Smooth muscle cell (in vitro differentiated cells): ENCODE data around the gene MAGOHB. TPM values are rescaled to one million over a fixed set of nuclear protein-coding genes. Genes with fewer than 3 reads are reported as not detected.
A peak's percentile ranks its signal among the peaks of the same experiment; 100 is the strongest.
"Not testable (repeated sequence)": the region's sequence is repeated elsewhere in the genome, so short reads cannot be mapped to it uniquely, and the experiment has no call there.

Experiments
- DNase-seq: peaks from one replicate; lab custom pipeline; 2025; ENCODE audit not compliant: unreplicated experiment; lab: John Stamatoyannopoulos, UW
- H2AFZ ChIP-seq: fragments of 200-600 bp; sonication (generic); 2 replicates; pipeline ENCODE4 v1.6.0; 2016; ENCODE audit warnings: antibody characterized with exemption, low read depth, mild to moderate bottlenecking
- H3F3A ChIP-seq: fragments of 200-600 bp; sonication (generic); 2 replicates; pipeline ENCODE4 v1.6.0; 2017; ENCODE audit warnings: antibody characterized with exemption, low read depth
- H3K27ac ChIP-seq: fragments of 200-600 bp; sonication (generic); 2 replicates; pipeline ENCODE4 v1.5.1; 2016; ENCODE audit warnings: low read depth, mild to moderate bottlenecking
- H3K27me3 ChIP-seq: fragments of 200-600 bp; sonication (generic); 2 replicates; pipeline ENCODE4 v1.6.1; 2016; ENCODE audit warnings: low read depth, mild to moderate bottlenecking
- H3K36me3 ChIP-seq: fragments of 200-600 bp; sonication (generic); 2 replicates; pipeline ENCODE4 v1.5.1; 2016; ENCODE audit warnings: low read depth
- H3K4me1 ChIP-seq: fragments of 200-600 bp; sonication (generic); 2 replicates; pipeline ENCODE4 v1.5.1; 2016; ENCODE audit warnings: low read depth
- H3K4me2 ChIP-seq: fragments of 200-600 bp; sonication (generic); 2 replicates; pipeline ENCODE4 v1.6.0; 2016; ENCODE audit warnings: mild to moderate bottlenecking
- H3K4me3 ChIP-seq: fragments of 200-600 bp; sonication (generic); 2 replicates; pipeline ENCODE4 v1.5.1; 2016; ENCODE audit warnings: mild to moderate bottlenecking
- H3K79me2 ChIP-seq: fragments of 200-600 bp; sonication (generic); 2 replicates; pipeline ENCODE4 v1.6.0; 2016; ENCODE audit warnings: low read depth, mild to moderate bottlenecking
- H3K9ac ChIP-seq: fragments of 200-600 bp; sonication (generic); 2 replicates; pipeline ENCODE4 v1.6.0; 2016; ENCODE audit warnings: low read depth
- H3K9me3 ChIP-seq: fragments of 200-600 bp; sonication (generic); replicated peaks from 2 replicates; pipeline ENCODE4 v1.5.1; 2016; ENCODE audit warnings: low read depth
- H4K20me1 ChIP-seq: fragments of 200-600 bp; sonication (generic); 2 replicates; pipeline ENCODE4 v1.6.0; 2016; ENCODE audit warnings: low read depth
- WGBS: methylation state at CpG from one replicate; pipeline ENCODE4 v1.1.7; 2016; ENCODE audit warnings: low lambda C conversion rate; 5-methylcytosine and 5-hydroxymethylcytosine counted together
- polyA plus RNA-seq: library from polyadenylated mRNA; unstranded; fragments of >200 nt; fragmentation: Nextera tagmentation; extraction: Ambion mirVana; gene quantifications from 2 replicates; pipeline ENCODE4 v1.2.1, GENCODE V29; 2016
- total RNA-seq: library from RNA; depleted of rRNA; stranded (reverse); fragments of >200 nt; gene quantifications from 2 replicates; pipeline ENCODE4 v1.2.3, GENCODE V29; 2014
- TF ChIP-seq, protein P1 (sequence below): fragments of 200-600 bp; sonication (generic); IDR thresholded peaks from 2 replicates; pipeline ENCODE4 v1.5.1; 2017; ENCODE audit warnings: borderline replicate concordance, mild to moderate bottlenecking, antibody characterized with exemption; ENCODE audit not compliant: insufficient read depth, poor library complexity, severe bottlenecking

MAGOHB gene
- total and polyA plus RNA-seq, 2 experiments from 2014 or later = 24.0 to 62.2 TPM

GRCh38 chr12:10574307-10574706, 39.1 kb downstream of the MAGOHB start:
- Histone ChIP-seq H3F3A (no peaks in the 10 kb centered on the region), H3K4me1 (no peaks in the 10 kb centered on the region), H3K36me3 (no peaks in the 10 kb centered on the region), H3K9ac (no peak overlapping the region), H3K9me3 (no peaks in the 10 kb centered on the region), H4K20me1 (no peaks in the 10 kb centered on the region), H3K27me3 (no peaks in the 10 kb centered on the region), H2AFZ (no peak overlapping the region), H3K4me2 (no peak overlapping the region), H3K27ac (no peak overlapping the region), H3K79me2 (no peaks in the 10 kb centered on the region), H3K4me3 (no peak overlapping the region)
- DNase-seq = no peak
- 98% methylated on average over 2 of the region's 2 CpGs for WGBS
- TF ChIP-seq, protein P1, sequence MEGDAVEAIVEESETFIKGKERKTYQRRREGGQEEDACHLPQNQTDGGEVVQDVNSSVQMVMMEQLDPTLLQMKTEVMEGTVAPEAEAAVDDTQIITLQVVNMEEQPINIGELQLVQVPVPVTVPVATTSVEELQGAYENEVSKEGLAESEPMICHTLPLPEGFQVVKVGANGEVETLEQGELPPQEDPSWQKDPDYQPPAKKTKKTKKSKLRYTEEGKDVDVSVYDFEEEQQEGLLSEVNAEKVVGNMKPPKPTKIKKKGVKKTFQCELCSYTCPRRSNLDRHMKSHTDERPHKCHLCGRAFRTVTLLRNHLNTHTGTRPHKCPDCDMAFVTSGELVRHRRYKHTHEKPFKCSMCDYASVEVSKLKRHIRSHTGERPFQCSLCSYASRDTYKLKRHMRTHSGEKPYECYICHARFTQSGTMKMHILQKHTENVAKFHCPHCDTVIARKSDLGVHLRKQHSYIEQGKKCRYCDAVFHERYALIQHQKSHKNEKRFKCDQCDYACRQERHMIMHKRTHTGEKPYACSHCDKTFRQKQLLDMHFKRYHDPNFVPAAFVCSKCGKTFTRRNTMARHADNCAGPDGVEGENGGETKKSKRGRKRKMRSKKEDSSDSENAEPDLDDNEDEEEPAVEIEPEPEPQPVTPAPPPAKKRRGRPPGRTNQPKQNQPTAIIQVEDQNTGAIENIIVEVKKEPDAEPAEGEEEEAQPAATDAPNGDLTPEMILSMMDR = no peak

GRCh38 chr12:10572021-10572490, 41.4 kb downstream of the MAGOHB start:
- not testable (repeated sequence) for H3K4me1 ChIP-seq, H3K4me3 ChIP-seq, H3K27me3 ChIP-seq, DNase-seq, H3F3A ChIP-seq, H4K20me1 ChIP-seq, H3K9ac ChIP-seq, H3K79me2 ChIP-seq, H2AFZ ChIP-seq, H3K9me3 ChIP-seq, H3K36me3 ChIP-seq
- peak overlapping the region; percentile 31 for H3K27ac ChIP-seq
- peak overlapping the region; percentile 68 for H3K4me2 ChIP-seq
- 23% methylated on average over 3 of the region's 3 CpGs for WGBS

- 75% methylated on average over 11 of the region's 11 CpGs for WGBS
These were observed 42.3 kb downstream of the MAGOHB start for GRCh38 chr12:10571141-10571540.

DNA sequence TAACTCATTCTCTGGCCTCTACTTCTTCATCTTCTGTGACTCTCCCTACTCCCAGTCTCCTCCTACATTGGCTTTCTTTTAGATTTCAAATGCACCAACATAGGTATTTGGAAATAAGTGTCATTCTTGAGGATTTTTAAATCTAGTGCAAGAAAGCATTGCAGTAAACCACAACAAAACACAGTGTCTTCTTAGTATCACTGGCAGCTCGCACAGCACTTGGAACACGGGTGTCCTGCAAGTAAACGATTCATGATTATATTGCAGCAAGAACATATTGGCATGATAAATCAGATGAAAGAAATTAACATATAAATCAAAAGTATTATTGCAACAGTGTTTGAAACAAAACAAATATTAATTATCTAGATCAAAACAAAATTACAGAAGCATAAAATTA, 45.6 kb downstream of the MAGOHB start:
- TF ChIP-seq, protein P1 = no peak
- DNase-seq = no peak
- Histone ChIP-seq H3F3A (no peaks in the 10 kb centered on the region), H3K79me2 (no peaks in the 10 kb centered on the region), H3K4me2 (no peak overlapping the region), H2AFZ (no peak overlapping the region), H3K9ac (no peak overlapping the region), H3K9me3 (no peaks in the 10 kb centered on the region), H3K27ac (no peak overlapping the region), H3K4me1 (no peaks in the 10 kb centered on the region), H3K4me3 (no peak overlapping the region), H3K27me3 (no peaks in the 10 kb centered on the region), H4K20me1 (no peaks in the 10 kb centered on the region), H3K36me3 (no peaks in the 10 kb centered on the region)
- WGBS = 95% methylated on average over 3 of the region's 3 CpGs

More at GRCh38 chr12:10571141-10571540, 42.3 kb downstream of the MAGOHB start:
- H3K27ac ChIP-seq = no peak overlapping the region
- no peak overlapping the region for H3K4me3 ChIP-seq
- H3K4me1 ChIP-seq = no peaks in the 10 kb centered on the region
- H3K9me3 ChIP-seq = no peaks in the 10 kb centered on the region
- DNase-seq = no peak
- TF ChIP-seq, protein P1 = no peak
- H4K20me1 ChIP-seq = no peaks in the 10 kb centered on the region
- no peaks in the 10 kb centered on the region for H3K27me3 ChIP-seq
- H3F3A ChIP-seq = no peaks in the 10 kb centered on the region
- no peak overlapping the region for H3K9ac ChIP-seq
- H3K4me2 ChIP-seq = no peak overlapping the region
- H3K79me2 ChIP-seq = no peaks in the 10 kb centered on the region
- H3K36me3 ChIP-seq = no peaks in the 10 kb centered on the region
- no peak overlapping the region for H2AFZ ChIP-seq
